HG03196 (cell line): Measurements from ENCODE around the gene ABCB8.
"Not testable (repeated sequence)": the region's sequence is repeated elsewhere in the genome, so short reads cannot be mapped to it uniquely, and the experiment has no call there.

Experiments
- ATAC-seq: cut with Tn5 transposase; IDR thresholded peaks from one replicate; pipeline ENCODE4 v1.9.1; 2021; ENCODE audit not compliant: unreplicated experiment

The ABCB8 gene

GRCh38 chr7:150997817-150998216, 30.4 kb upstream of the ABCB8 start:
- ATAC-seq = no peak

- no peak for ATAC-seq
Observed at GRCh38 chr7:150998341-150998740, 29.9 kb upstream of the ABCB8 start.

GRCh38 chr7:150999001-150999400, 29.2 kb upstream of the ABCB8 start:
- ATAC-seq = no peak

GRCh38 chr7:150999497-151000230, 28.6 kb upstream of the ABCB8 start:
- ATAC-seq = no peak

- no peak for ATAC-seq
Observed at GRCh38 chr7:151000897-151001495, 27.3 kb upstream of the ABCB8 start.

- ATAC-seq = no peak
Observed at GRCh38 chr7:151001546-151001945, 26.7 kb upstream of the ABCB8 start.

- no peak for ATAC-seq
Observed at GRCh38 chr7:151003572-151003971, 24.7 kb upstream of the ABCB8 start.

- ATAC-seq = no peak
Observed at GRCh38 chr7:151005566-151005965, 22.7 kb upstream of the ABCB8 start.

GRCh38 chr7:151006590-151007300, 21.5 kb upstream of the ABCB8 start:
- no peak for ATAC-seq

GRCh38 chr7:151007469-151007898, 20.8 kb upstream of the ABCB8 start:
- no peak for ATAC-seq

GRCh38 chr7:151008143-151008510, 20.1 kb upstream of the ABCB8 start:
- ATAC-seq = no peak

- no peak for ATAC-seq
Observed at GRCh38 chr7:151008511-151009323, 19.5 kb upstream of the ABCB8 start.

- ATAC-seq = no peak
Observed at GRCh38 chr7:151009327-151010036, 18.8 kb upstream of the ABCB8 start.

- ATAC-seq = no peak
Observed at GRCh38 chr7:151010037-151010306, 18.3 kb upstream of the ABCB8 start.

- no peak for ATAC-seq
Observed at GRCh38 chr7:151010307-151011096, 17.7 kb upstream of the ABCB8 start.

- ATAC-seq = no peak
Observed at GRCh38 chr7:151011097-151011409, 17.2 kb upstream of the ABCB8 start.

GRCh38 chr7:151011616-151012015, 16.6 kb upstream of the ABCB8 start:
- not testable (repeated sequence) for ATAC-seq

- no peak for ATAC-seq
Observed at GRCh38 chr7:151012031-151012692, 16.1 kb upstream of the ABCB8 start.

- ATAC-seq = no peak
Observed at GRCh38 chr7:151012911-151013347, 15.3 kb upstream of the ABCB8 start.

GRCh38 chr7:151013356-151013732, 14.9 kb upstream of the ABCB8 start:
- ATAC-seq = no peak
